Measurements from ENCODE around the gene CBARP.

DNA sequence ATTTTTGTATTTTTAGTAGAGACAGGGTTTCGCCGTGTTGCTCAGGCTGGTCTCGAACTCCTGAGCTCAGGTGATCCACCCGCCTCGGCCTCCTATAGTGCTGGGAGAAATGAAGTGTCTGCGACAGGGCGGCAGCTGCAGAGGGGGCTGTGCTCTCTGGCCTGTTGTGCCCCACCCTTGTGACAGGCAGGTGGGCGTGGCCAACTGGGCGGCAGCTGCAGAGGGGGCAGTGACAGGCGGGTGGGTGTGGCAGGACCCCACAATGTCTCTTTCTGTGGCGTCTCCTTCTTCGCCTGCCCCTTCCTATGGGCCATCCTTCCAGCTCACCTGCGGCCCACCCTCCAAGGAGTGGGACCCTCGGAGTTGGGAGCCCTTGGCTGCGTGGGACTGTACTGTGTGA, 20.4 kb downstream of the CBARP start:
- TF ChIP-seq, protein P1, sequence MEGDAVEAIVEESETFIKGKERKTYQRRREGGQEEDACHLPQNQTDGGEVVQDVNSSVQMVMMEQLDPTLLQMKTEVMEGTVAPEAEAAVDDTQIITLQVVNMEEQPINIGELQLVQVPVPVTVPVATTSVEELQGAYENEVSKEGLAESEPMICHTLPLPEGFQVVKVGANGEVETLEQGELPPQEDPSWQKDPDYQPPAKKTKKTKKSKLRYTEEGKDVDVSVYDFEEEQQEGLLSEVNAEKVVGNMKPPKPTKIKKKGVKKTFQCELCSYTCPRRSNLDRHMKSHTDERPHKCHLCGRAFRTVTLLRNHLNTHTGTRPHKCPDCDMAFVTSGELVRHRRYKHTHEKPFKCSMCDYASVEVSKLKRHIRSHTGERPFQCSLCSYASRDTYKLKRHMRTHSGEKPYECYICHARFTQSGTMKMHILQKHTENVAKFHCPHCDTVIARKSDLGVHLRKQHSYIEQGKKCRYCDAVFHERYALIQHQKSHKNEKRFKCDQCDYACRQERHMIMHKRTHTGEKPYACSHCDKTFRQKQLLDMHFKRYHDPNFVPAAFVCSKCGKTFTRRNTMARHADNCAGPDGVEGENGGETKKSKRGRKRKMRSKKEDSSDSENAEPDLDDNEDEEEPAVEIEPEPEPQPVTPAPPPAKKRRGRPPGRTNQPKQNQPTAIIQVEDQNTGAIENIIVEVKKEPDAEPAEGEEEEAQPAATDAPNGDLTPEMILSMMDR (IDR thresholded peaks at IDR 0.05; ENCODE audit: low read depth, low read length): no peak
- no peak for TF ChIP-seq POLR2A (IDR thresholded peaks at IDR 0.05; ENCODE audit: extremely low read depth, insufficient read length)
